HAP-1 (cell line): ENCODE measurements around the gene STX1B.

Source experiments
- DNase-seq, 2 experiments: peaks; one replicate each; pipeline ENCODE4 v3.0.0-alpha.2; 2016 to 2020; ENCODE audit warnings: low spot score in 2 of 2
- H3K27me3 ChIP-seq: fragments of 250-450 bp; sonication (Bioruptor Pico); 2 replicates; pipeline ENCODE4 v1.5.1; 2020; ENCODE audit warnings: low read depth, mild to moderate bottlenecking, moderate library complexity
- H3K36me3 ChIP-seq: fragments of 250-450 bp; sonication (Bioruptor Pico); replicated peaks from 2 replicates; pipeline ENCODE4 v1.5.1; 2020; ENCODE audit warnings: mild to moderate bottlenecking
- H3K4me1 ChIP-seq: fragments of 250-450 bp; sonication (Bioruptor Pico); 2 replicates; pipeline ENCODE4 v1.5.1; 2020; ENCODE audit warnings: mild to moderate bottlenecking
- H3K4me3 ChIP-seq: fragments of 250-450 bp; sonication (Bioruptor Pico); 2 replicates; pipeline ENCODE4 v1.5.1; 2020; ENCODE audit warnings: mild to moderate bottlenecking, moderate library complexity
- H3K9me3 ChIP-seq: fragments of 250-450 bp; sonication (Bioruptor Pico); 2 replicates; pipeline ENCODE4 v1.5.1; 2020; ENCODE audit warnings: mild to moderate bottlenecking, moderate library complexity
- in situ Hi-C: fragments of 300-500 bp; cut with MboI; formaldehyde crosslinking; loops from 3 replicates; pipeline ENCODE4 v1.14.3; 2020; ENCODE audit warnings: low sequenced_read_pairs, inconsistent platforms, mixed read lengths

The STX1B gene

GRCh38 chr16:31010585-31011325 lies at the start of gene STX1B:
TSS of gene STX1B (minus strand) at chr16:31010638. CDS start at chr16:31010396, 242 bp downstream.
- Histone ChIP-seq H3K36me3 (no peaks in the 10 kb centered on the region), H3K27me3 (peaks cover 6% of the 10 kb centered on the region; the same call in 1 of the 2 replicates), H3K9me3 (no peaks in the 10 kb centered on the region), H3K4me3 (peak within 1 kb of the TSS; percentile 22), H3K4me1 (no peaks in the 10 kb centered on the region)
- DNase-seq = peak in 1 of 2 experiments; percentile 83
- in situ Hi-C loops = no loop called here

- 0 out of 2 replicates have a peak, but pooled peaks cover 3% of the 10 kb centered on the region for H3K36me3 ChIP-seq
- H3K4me1 ChIP-seq = no peaks in the 10 kb centered on the region
- H3K4me3 ChIP-seq = no peak overlapping the region
- no peak for DNase-seq
- H3K9me3 ChIP-seq = no peaks in the 10 kb centered on the region
- no peaks in the 10 kb centered on the region for H3K27me3 ChIP-seq
- in situ Hi-C loops = no loop called here
Observed at GRCh38 chr16:31055613-31056012, 45.2 kb upstream of the STX1B start.

DNA sequence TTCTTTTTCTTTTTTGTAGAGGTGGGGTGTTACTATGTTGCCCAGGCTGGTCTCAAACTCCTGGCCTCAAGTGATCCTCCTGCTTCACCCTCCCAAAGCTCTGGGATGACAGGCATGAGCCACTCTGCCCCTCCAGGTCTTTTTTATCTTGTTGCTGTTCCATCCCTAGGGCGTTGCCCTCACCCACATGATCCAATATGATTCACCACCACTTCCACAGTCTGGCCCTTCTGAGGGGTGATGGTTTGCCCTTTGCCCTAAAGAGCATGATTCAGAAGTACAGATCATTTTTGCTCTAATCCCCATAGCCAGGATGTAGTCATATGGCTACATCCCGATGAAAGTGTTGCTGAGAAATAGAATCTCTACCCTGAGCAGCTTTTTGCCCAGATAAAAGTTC lies 41.7 kb upstream of the STX1B start:
- Histone ChIP-seq H3K36me3 (no peaks in the 10 kb centered on the region), H3K9me3 (no peaks in the 10 kb centered on the region), H3K4me1 (no peaks in the 10 kb centered on the region), H3K4me3 (no peak overlapping the region), H3K27me3 (no peaks in the 10 kb centered on the region)
- DNase-seq = no peak
- in situ Hi-C loops = no loop called here

DNA sequence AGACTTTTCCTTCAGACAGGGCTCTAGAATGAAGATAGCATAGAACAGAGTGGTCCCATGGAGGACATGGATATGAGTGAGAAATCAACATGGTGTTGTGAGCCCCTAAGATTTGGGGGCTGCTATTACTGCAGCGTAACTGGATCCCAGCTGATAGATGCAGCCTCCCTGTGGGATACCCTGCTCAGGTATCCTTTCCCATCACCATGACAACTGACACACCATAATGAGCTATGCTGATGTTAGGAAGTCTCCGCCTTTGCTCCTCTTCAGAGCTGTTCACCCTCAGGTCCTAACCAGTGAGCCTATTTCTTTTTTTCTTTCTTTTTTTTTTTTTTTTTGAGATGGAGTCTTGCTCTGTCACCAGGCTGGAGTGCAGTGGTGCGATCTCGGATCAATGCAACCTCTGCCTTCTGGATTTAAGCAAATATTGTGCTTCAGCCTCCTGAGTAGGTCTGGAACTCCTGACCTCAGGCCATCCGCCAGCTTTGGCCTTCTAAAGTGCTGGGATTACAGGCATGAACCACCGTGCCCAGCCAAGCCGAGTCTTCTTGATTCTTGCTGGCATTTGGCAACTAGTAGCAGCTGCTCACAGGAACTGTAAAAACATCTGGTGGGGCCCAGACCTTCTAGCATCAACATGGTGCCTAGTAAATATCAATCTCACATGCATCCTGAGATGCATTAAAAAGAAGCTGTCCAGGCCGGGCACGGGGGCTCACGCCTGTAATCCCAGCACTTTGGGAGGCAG lies 40.0 kb upstream of the STX1B start:
- in situ Hi-C loops = no loop called here
- no peak overlapping the region for H3K4me3 ChIP-seq
- H3K36me3 ChIP-seq = no peaks in the 10 kb centered on the region
- no peaks in the 10 kb centered on the region for H3K4me1 ChIP-seq
- no peaks in the 10 kb centered on the region for H3K27me3 ChIP-seq
- no peak for DNase-seq
- no peaks in the 10 kb centered on the region for H3K9me3 ChIP-seq

DNA sequence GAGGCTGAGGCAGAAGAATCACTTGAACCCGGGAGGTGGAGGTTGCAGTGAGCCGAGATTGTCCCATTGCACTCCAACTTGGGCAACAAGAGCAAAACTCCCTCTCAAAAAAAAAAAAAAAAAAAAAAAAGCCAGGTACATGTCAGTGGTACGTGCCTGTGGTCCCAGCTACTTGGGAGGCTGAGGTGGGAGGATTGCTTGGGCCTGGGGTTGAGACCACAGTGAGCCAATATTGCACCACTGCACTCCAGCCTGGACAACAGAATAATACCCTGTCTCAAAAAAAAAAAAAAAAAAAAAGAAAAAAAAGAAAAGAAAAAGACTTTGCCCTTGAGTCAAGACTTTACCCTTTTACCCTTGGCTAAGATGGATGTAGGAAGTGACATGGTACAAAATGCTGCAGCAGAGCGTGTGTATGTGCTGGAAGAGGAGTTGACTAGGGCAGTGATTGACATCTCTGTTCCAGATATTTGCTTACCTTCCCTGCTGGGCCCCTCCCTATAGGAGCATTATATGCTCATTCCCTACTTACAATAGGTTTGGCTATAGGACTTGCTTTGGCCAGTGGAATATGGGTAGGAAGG lies 33.6 kb upstream of the STX1B start:
- in situ Hi-C loops = no loop called here

GRCh38 chr16:31043352-31043751 lies 32.9 kb upstream of the STX1B start:
- H3K36me3 ChIP-seq = no peaks in the 10 kb centered on the region
- H3K4me3 ChIP-seq = no peak overlapping the region
- no peak for DNase-seq
- no peaks in the 10 kb centered on the region for H3K27me3 ChIP-seq
- in situ Hi-C loops = no loop called here
- no peaks in the 10 kb centered on the region for H3K4me1 ChIP-seq
- H3K9me3 ChIP-seq = no peaks in the 10 kb centered on the region

More for the DNA sequence above, 33.6 kb upstream of the STX1B start:
- Histone ChIP-seq H3K4me3 (no peak overlapping the region), H3K36me3 (no peaks in the 10 kb centered on the region), H3K4me1 (no peaks in the 10 kb centered on the region), H3K27me3 (no peaks in the 10 kb centered on the region), H3K9me3 (no peaks in the 10 kb centered on the region)
- DNase-seq = no peak

DNA sequence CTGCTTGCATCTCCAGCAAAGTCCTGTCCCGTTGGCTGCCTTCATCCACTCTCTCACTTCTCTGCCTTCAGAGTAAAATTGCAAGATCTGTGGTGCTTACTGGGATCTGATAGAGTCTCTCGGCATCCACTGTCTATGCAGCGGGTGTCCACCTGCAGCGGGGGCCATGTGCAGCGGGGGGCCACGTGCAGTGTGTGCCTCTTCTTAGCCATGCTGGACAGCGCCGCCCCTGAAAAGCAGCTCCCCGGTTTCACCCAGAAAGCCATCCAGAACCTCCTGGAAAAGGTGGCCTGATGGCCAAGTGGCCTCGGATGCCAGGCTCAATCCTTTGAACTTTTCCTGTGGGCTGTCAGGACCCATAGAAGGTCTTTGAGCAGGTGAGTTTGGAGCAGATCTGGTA lies 32.4 kb upstream of the STX1B start:
- H3K36me3 ChIP-seq = no peaks in the 10 kb centered on the region
- H3K4me1 ChIP-seq = no peaks in the 10 kb centered on the region
- in situ Hi-C loops = no loop called here
- H3K27me3 ChIP-seq = no peaks in the 10 kb centered on the region
- H3K4me3 ChIP-seq = no peak overlapping the region
- no peak for DNase-seq
- no peaks in the 10 kb centered on the region for H3K9me3 ChIP-seq

DNA sequence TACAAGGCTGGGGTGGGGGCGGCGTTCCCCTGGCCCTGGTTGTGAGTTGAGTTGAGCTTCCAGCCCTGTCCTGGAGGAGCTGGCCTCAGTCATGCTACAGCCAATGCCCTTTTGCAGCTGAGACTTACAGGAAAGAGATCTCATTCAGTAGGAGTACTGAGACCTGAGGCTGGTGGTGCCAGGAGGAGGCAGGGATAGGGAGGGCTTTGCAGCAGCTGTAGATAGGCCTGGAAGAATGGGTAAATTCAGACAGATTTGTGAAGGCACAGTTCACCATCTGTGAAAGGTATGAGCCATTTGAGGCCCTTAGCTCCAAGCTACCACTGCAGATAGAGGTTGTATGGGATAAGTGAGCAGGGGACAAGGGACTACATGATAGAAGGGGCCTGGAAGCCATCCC lies 28.6 kb upstream of the STX1B start:
- Histone ChIP-seq H3K27me3 (no peaks in the 10 kb centered on the region), H3K36me3 (no peaks in the 10 kb centered on the region), H3K9me3 (no peaks in the 10 kb centered on the region), H3K4me3 (no peak overlapping the region), H3K4me1 (peaks cover 3% of the 10 kb centered on the region; the same call in 1 of the 2 replicates)
- in situ Hi-C loops = no loop called here
- no peak for DNase-seq

DNA sequence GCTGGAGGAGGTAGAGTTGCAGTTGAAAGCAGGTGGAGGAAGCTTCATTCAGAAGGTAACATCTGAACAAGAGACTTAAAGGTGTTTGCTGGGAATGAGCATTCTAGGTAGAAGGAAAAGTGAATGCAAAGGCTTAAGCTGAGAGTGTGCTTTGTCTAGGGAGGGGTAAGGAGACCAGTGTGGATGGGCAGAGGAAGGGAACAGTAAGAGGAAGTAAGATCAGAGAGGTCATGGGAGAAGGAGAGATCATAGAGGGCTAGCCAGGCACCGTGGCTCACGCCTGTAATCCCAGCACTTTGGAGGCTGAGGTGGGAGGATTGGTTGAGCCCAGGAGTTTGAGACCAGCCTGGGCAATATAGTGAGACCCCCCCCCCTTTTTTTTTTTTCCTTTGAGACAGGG lies 26.3 kb upstream of the STX1B start:
- Histone ChIP-seq H3K4me1 (peaks cover 6% of the 10 kb centered on the region), H3K27me3 (no peaks in the 10 kb centered on the region), H3K9me3 (no peaks in the 10 kb centered on the region), H3K4me3 (no peak overlapping the region), H3K36me3 (no peaks in the 10 kb centered on the region)
- in situ Hi-C loops = no loop called here
- no peak for DNase-seq

GRCh38 chr16:31033709-31034492 lies 23.5 kb upstream of the STX1B start:
- H3K4me3 ChIP-seq = peak overlapping the region; percentile 68
- DNase-seq = peak; percentile 79 to 93
- no peaks in the 10 kb centered on the region for H3K27me3 ChIP-seq
- no peaks in the 10 kb centered on the region for H3K9me3 ChIP-seq
- H3K4me1 ChIP-seq = peaks cover 6% of the 10 kb centered on the region
- in situ Hi-C loops = no loop called here
- H3K36me3 ChIP-seq = no peaks in the 10 kb centered on the region

DNA sequence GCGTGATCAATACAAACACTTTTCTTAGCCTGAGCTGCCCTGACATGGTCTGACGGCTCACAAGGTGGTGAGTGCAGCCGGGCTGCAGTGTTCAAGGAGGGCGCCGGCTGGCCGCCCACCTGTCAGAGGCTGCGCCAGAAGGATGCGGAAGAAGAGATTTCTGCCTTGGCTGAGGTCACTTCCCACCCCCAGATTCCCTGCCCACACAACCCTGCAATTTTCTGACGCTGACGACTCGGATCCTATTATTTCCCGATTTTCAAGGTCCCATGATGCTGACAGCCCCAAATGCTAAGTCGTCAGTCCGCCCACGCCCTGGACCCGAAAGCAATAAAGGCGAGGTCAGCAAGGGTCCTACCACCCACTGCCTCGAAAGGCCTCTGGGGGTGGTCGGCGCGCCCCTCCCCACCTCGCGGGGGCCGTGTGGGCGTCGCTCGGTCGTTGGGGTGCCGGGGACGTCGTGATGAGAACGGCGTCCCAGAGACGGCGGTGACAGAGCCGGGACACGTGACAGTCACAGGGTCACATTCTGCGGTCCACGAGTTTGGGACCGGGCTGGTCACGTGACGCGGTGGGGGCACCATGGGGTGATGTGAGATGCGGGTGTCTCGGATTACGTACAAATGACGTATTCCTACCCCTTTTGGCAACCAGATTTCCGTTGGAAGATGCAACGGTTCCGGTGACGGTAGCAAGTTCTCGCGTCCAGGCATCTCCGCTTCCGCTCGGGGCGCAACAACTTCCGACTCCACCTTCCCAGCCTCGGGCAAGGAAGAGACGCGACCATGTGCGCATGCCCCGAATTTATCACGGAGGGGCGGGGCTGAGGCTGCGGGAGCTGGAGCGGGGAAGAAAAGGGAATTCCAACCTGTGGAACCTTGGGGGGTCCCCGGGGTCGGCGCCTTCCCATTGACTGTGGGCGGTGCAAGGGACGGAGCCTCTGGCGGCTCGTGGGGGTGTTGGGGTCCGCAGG lies 22.6 kb upstream of the STX1B start, which contains the start of gene STX4:
STX4 (plus strand) TSS at position 823 of the 973 bp plus-strand sequence. CDS start 248 bp downstream, outside the sequence.
- Histone ChIP-seq H3K4me1 (peaks cover 6% of the 10 kb centered on the region), H3K36me3 (no peaks in the 10 kb centered on the region), H3K9me3 (no peaks in the 10 kb centered on the region), H3K4me3 (peak within 1 kb of the TSS; percentile 68), H3K27me3 (no peaks in the 10 kb centered on the region)
- DNase-seq = peak; percentile 88 to 98
- in situ Hi-C loops = no loop called here

GRCh38 chr16:31031276-31031675 lies 20.8 kb upstream of the STX1B start:
- no peak for DNase-seq
- in situ Hi-C loops = no loop called here
- H3K4me1 ChIP-seq = peaks cover 6% of the 10 kb centered on the region
- no peaks in the 10 kb centered on the region for H3K9me3 ChIP-seq
- no peaks in the 10 kb centered on the region for H3K36me3 ChIP-seq
- no peaks in the 10 kb centered on the region for H3K27me3 ChIP-seq
- H3K4me3 ChIP-seq = no peak overlapping the region
